ENCODE results near the gene ZNF511. TPM values are rescaled to one million over a fixed set of nuclear protein-coding genes. Genes with fewer than 3 reads are reported as not detected.

The ZNF511 gene
- total RNA-seq, 1 experiment from 2014 or later: 74.5 TPM

- no peak for DNase-seq (ENCODE audit: low read depth)
- in situ Hi-C loops (cut with HindIII; ENCODE audit: low pct_unique_long_range_greater_than_20kb, low sequenced_read_pairs): no loop called here
These were observed 36.3 kb upstream of the ZNF511 start for GRCh38 chr10:133272301-133272963.

GRCh38 chr10:133272964-133273420, 35.7 kb upstream of the ZNF511 start:
- in situ Hi-C loops (cut with HindIII; ENCODE audit: low pct_unique_long_range_greater_than_20kb, low sequenced_read_pairs): no loop called here
- no peak for DNase-seq (ENCODE audit: low read depth)

- no peak for DNase-seq (ENCODE audit: low read depth)
- in situ Hi-C loops (cut with HindIII; ENCODE audit: low pct_unique_long_range_greater_than_20kb, low sequenced_read_pairs): no loop called here
These were observed 35.1 kb upstream of the ZNF511 start for GRCh38 chr10:133273534-133274143.

GRCh38 chr10:133274751-133275683, 33.7 kb upstream of the ZNF511 start:
- DNase-seq (ENCODE audit: low read depth): no peak

GRCh38 chr10:133275684-133276092, 33.0 kb upstream of the ZNF511 start:
- in situ Hi-C loops (cut with HindIII; ENCODE audit: low pct_unique_long_range_greater_than_20kb, low sequenced_read_pairs): no loop called here

More at GRCh38 chr10:133274751-133275683, 33.7 kb upstream of the ZNF511 start:
- in situ Hi-C loops (cut with HindIII; ENCODE audit: low pct_unique_long_range_greater_than_20kb, low sequenced_read_pairs): no loop called here

GRCh38 chr10:133276100-133276434, 32.6 kb upstream of the ZNF511 start:
- in situ Hi-C loops (cut with HindIII; ENCODE audit: low pct_unique_long_range_greater_than_20kb, low sequenced_read_pairs): no loop called here

More at GRCh38 chr10:133275684-133276092, 33.0 kb upstream of the ZNF511 start:
- DNase-seq (ENCODE audit: low read depth): no peak

GRCh38 chr10:133276435-133277201, 32.1 kb upstream of the ZNF511 start, which contains the start of gene ADAM8:
ADAM8 (minus strand) TSS chr10:133276868; CDS start chr10:133276817, 51 bp downstream.
- no peak for DNase-seq (ENCODE audit: low read depth)

More at GRCh38 chr10:133276100-133276434, 32.6 kb upstream of the ZNF511 start:
- no peak for DNase-seq (ENCODE audit: low read depth)

GRCh38 chr10:133277277-133277992, 31.3 kb upstream of the ZNF511 start:
- no peak for DNase-seq (ENCODE audit: low read depth)
- in situ Hi-C loops (cut with HindIII; ENCODE audit: low pct_unique_long_range_greater_than_20kb, low sequenced_read_pairs): no loop called here

More at GRCh38 chr10:133276435-133277201, 32.1 kb upstream of the ZNF511 start, which contains the start of gene ADAM8:
- in situ Hi-C loops (cut with HindIII; ENCODE audit: low pct_unique_long_range_greater_than_20kb, low sequenced_read_pairs): no loop called here

- DNase-seq (ENCODE audit: low read depth): no peak
- in situ Hi-C loops (cut with HindIII; ENCODE audit: low pct_unique_long_range_greater_than_20kb, low sequenced_read_pairs): no loop called here
These were observed 30.6 kb upstream of the ZNF511 start for GRCh38 chr10:133277993-133278576.

GRCh38 chr10:133278577-133279265, 30.0 kb upstream of the ZNF511 start:
- in situ Hi-C loops (cut with HindIII; ENCODE audit: low pct_unique_long_range_greater_than_20kb, low sequenced_read_pairs): no loop called here
- no peak for DNase-seq (ENCODE audit: low read depth)

GRCh38 chr10:133279326-133280226, 29.1 kb upstream of the ZNF511 start:
- DNase-seq (ENCODE audit: low read depth): no peak
- in situ Hi-C loops (cut with HindIII; ENCODE audit: low pct_unique_long_range_greater_than_20kb, low sequenced_read_pairs): no loop called here

GRCh38 chr10:133280391-133281059, 28.2 kb upstream of the ZNF511 start:
- no peak for DNase-seq (ENCODE audit: low read depth)
- in situ Hi-C loops (cut with HindIII; ENCODE audit: low pct_unique_long_range_greater_than_20kb, low sequenced_read_pairs): no loop called here

- DNase-seq (ENCODE audit: low read depth): no peak
These were observed 27.6 kb upstream of the ZNF511 start for GRCh38 chr10:133281084-133281483.

GRCh38 chr10:133281628-133282372, 26.9 kb upstream of the ZNF511 start:
- in situ Hi-C loops (cut with HindIII; ENCODE audit: low pct_unique_long_range_greater_than_20kb, low sequenced_read_pairs): no loop called here
- no peak for DNase-seq (ENCODE audit: low read depth)

More at GRCh38 chr10:133281084-133281483, 27.6 kb upstream of the ZNF511 start:
- in situ Hi-C loops (cut with HindIII; ENCODE audit: low pct_unique_long_range_greater_than_20kb, low sequenced_read_pairs): no loop called here

Measured in Caki2 (cell line).